Measurements from ENCODE around the gene GALC.

GALC gene

DNA sequence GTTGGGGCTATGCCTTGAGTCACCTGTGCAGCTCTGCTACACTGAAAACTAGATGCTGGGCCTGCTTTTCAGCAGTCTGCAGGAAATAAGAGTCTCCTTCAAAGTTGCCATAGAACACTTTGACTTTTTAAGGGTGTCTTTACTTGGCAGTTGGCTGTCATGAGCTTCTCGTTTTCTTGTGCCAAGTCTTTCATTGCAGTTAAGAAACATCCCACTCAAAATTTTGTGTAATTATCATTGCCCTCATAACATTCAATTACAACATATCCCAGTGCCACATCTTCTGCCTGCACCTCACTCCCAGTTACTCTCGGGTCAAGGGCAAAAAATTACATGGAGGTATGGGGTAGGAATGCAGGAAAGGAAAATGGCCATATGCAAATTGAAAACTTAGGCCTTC lies 41.1 kb upstream of the GALC start:
- no peak overlapping the region for H3K27ac ChIP-seq
- intact Hi-C loops (cut with DNase I; ENCODE audit: low total_unique reads): no loop called here

DNA sequence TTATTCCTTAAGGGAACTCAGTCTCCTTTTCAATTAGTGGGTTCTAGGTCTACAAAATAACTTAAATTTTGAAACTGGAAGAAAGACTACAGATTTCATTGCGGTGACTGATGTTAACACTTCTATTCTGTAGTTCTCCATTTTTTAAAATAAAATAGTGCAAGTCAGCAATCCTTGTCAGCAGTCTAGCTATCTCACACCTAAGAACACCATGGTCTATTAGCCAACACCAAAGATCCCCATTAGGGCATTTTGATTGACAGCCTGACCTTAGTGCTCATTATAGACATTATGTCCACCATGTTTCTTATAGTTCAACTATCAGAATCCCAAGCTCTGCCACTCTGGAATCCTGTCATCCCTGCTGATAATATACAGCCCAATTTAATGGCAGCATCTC lies 39.4 kb upstream of the GALC start:
- H3K4me1 ChIP-seq: no peaks in the 10 kb centered on the region
- H3K36me3 ChIP-seq: no peaks in the 10 kb centered on the region
- DNase-seq: no peak
- no peaks in the 10 kb centered on the region for H3K27me3 ChIP-seq
- H3K27ac ChIP-seq: no peak overlapping the region
- no peak overlapping the region for H3K4me3 ChIP-seq
- intact Hi-C loops (cut with DNase I; ENCODE audit: low total_unique reads): no loop called here
- TF ChIP-seq, protein P1, sequence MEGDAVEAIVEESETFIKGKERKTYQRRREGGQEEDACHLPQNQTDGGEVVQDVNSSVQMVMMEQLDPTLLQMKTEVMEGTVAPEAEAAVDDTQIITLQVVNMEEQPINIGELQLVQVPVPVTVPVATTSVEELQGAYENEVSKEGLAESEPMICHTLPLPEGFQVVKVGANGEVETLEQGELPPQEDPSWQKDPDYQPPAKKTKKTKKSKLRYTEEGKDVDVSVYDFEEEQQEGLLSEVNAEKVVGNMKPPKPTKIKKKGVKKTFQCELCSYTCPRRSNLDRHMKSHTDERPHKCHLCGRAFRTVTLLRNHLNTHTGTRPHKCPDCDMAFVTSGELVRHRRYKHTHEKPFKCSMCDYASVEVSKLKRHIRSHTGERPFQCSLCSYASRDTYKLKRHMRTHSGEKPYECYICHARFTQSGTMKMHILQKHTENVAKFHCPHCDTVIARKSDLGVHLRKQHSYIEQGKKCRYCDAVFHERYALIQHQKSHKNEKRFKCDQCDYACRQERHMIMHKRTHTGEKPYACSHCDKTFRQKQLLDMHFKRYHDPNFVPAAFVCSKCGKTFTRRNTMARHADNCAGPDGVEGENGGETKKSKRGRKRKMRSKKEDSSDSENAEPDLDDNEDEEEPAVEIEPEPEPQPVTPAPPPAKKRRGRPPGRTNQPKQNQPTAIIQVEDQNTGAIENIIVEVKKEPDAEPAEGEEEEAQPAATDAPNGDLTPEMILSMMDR (IDR thresholded peaks at IDR 0.05): no peak
- no peaks in the 10 kb centered on the region for H3K9me3 ChIP-seq

More for the DNA sequence above, 41.1 kb upstream of the GALC start:
- DNase-seq: no peak
- Histone ChIP-seq H3K9me3 (no peaks in the 10 kb centered on the region), H3K4me1 (no peaks in the 10 kb centered on the region), H3K27me3 (no peaks in the 10 kb centered on the region), H3K36me3 (no peaks in the 10 kb centered on the region), H3K4me3 (no peak overlapping the region)
- TF ChIP-seq, protein P1 (IDR thresholded peaks at IDR 0.05): no peak

DNA sequence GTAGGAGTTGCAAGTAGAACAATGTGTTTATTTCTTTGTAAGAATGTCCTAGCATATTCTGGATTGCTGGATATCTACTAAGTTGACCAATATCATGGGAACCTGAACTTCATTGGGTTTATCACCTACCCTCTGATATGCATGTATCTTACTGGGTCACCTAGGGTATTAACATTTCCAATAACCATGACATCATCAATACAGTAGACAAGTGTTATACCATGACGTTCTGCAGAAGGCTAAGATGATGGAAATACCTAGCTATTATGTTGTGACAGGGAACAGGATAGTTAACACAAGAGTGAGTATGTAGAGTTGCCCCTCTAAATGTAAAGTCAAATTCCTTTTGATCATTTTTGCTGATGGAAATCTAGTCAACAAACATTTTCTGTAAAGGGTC lies 37.9 kb upstream of the GALC start:
- TF ChIP-seq, protein P1 (IDR thresholded peaks at IDR 0.05): no peak
- H3K9me3 ChIP-seq: no peaks in the 10 kb centered on the region
- no peak for DNase-seq

DNA sequence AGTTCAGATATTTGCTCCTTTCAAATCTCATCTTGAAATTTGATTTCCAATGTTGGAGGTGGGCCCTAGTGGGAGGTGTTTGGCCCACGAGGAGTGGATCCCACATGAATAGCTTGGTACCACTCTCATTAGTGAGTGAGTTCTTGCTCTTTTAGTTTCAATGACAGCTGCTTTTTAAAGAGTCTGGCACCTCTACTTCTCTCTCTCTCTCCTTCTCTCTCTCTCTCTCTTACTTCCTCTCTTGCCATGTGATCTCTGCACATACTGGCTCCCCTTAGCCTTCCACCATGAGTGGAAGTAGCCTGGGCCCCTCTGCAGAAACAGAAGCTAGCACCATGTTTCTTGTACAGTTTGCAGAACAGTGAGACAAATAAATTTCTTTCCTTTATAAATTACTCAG lies 37.1 kb upstream of the GALC start:
- no peak for DNase-seq
- no peaks in the 10 kb centered on the region for H3K9me3 ChIP-seq
- no peaks in the 10 kb centered on the region for H3K4me1 ChIP-seq
- no peak overlapping the region for H3K27ac ChIP-seq
- no peaks in the 10 kb centered on the region for H3K27me3 ChIP-seq
- intact Hi-C loops (cut with DNase I; ENCODE audit: low total_unique reads): no loop called here
- H3K36me3 ChIP-seq: no peaks in the 10 kb centered on the region
- TF ChIP-seq, protein P1 (IDR thresholded peaks at IDR 0.05): no peak
- H3K4me3 ChIP-seq: no peak overlapping the region

More for the DNA sequence above, 37.9 kb upstream of the GALC start:
- intact Hi-C loops (cut with DNase I; ENCODE audit: low total_unique reads): no loop called here
- no peaks in the 10 kb centered on the region for H3K27me3 ChIP-seq
- H3K36me3 ChIP-seq: no peaks in the 10 kb centered on the region
- H3K4me3 ChIP-seq: no peak overlapping the region
- no peak overlapping the region for H3K27ac ChIP-seq
- no peaks in the 10 kb centered on the region for H3K4me1 ChIP-seq

DNA sequence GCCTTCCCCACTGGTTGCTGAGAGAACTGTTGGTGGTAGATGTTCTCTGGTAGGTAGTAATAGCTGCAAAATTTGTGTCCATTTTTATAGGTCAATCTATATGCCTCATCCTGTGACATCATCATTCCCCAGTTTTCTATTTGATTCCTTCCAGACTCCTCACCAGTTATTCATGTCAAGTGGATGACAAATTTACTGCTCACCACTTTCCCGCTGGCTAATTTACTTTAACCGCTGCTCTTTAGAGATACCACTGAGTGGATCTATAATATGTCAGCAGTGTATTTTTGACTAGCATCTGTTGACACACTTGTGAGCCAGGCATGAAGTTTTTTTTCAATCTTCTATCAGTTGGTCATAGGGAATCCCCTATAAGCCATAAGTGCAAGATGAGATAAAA lies 36.5 kb upstream of the GALC start:
- no peaks in the 10 kb centered on the region for H3K9me3 ChIP-seq
- H3K27ac ChIP-seq: no peak overlapping the region
- H3K4me1 ChIP-seq: no peaks in the 10 kb centered on the region
- no peak for DNase-seq
- TF ChIP-seq, protein P1 (IDR thresholded peaks at IDR 0.05): no peak
- no peaks in the 10 kb centered on the region for H3K36me3 ChIP-seq
- no peak overlapping the region for H3K4me3 ChIP-seq
- intact Hi-C loops (cut with DNase I; ENCODE audit: low total_unique reads): no loop called here
- H3K27me3 ChIP-seq: no peaks in the 10 kb centered on the region

DNA sequence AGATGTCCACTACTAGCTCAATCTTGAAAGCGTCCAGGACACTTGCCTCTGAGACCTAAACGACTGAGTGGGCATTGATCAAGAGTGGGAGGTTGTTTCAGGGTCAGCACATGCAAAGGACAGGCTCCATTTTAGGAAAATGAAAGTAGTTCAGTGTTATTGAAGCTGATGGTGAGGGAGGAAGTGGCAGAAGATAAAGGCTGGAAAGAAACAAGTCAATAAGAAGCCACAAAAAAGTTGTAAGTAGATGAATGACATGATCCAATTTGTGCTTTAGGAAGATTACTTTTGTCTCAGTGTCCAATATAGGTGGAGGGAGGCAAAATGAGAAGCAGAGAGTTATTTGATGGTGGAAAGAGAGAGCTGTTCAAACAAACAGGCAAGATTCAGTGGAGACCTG lies 33.9 kb upstream of the GALC start:
- H3K36me3 ChIP-seq: no peaks in the 10 kb centered on the region
- H3K27ac ChIP-seq: no peak overlapping the region
- no peak overlapping the region for H3K4me3 ChIP-seq
- no peaks in the 10 kb centered on the region for H3K27me3 ChIP-seq
- H3K4me1 ChIP-seq: no peaks in the 10 kb centered on the region
- no peak for DNase-seq
- intact Hi-C loops (cut with DNase I; ENCODE audit: low total_unique reads): no loop called here
- no peaks in the 10 kb centered on the region for H3K9me3 ChIP-seq
- TF ChIP-seq, protein P1 (IDR thresholded peaks at IDR 0.05): no peak

Data from tibial artery (tissue), 4 donors.